Fibroblast of lung (primary cell): Measurements from ENCODE around the gene TAX1BP1. TPM values are rescaled to one million over a fixed set of nuclear protein-coding genes. Genes with fewer than 3 reads are reported as not detected.

Experiments used
- DNase-seq, 2 donors: peaks; one replicate each; pipeline versions ENCODE4 v3.0.0 to v3.0.0-alpha.2; 2010; ENCODE audit warnings: low read depth in 2 of 2
- H2AFZ ChIP-seq: 2 replicates; pipeline ENCODE4 v1.5.1; 2012; ENCODE audit warnings: low read length, control low read depth, inconsistent platforms
- H3K27ac ChIP-seq: 2 replicates; pipeline ENCODE4 v1.5.1; 2011; ENCODE audit warnings: low read length, control low read depth; ENCODE audit not compliant: insufficient read depth
- H3K27me3 ChIP-seq: 2 replicates; pipeline ENCODE4 v1.5.1; 2011; ENCODE audit warnings: mild to moderate bottlenecking, low read length; ENCODE audit not compliant: control insufficient read depth, insufficient read depth
- H3K36me3 ChIP-seq: 2 replicates; pipeline ENCODE4 v1.5.1; 2011; ENCODE audit warnings: low read length; ENCODE audit not compliant: control insufficient read depth, insufficient read depth
- H3K4me1 ChIP-seq: 2 replicates; pipeline ENCODE4 v1.5.1; 2011; ENCODE audit warnings: low read length; ENCODE audit not compliant: control insufficient read depth, insufficient read depth; ENCODE audit errors: extremely low read depth
- H3K4me2 ChIP-seq: 2 replicates; pipeline ENCODE4 v1.5.1; 2011; ENCODE audit warnings: low read length, control low read depth; ENCODE audit not compliant: insufficient read depth; ENCODE audit errors: extremely low read depth
- H3K4me3 ChIP-seq, 4 experiments: fragments of 200-600 bp in 1 of 4; sonication (generic) in 1 of 4; replicated peaks in 1 of 4; 2 replicates each; pipeline ENCODE4 v1.5.1; 2011 to 2016; ENCODE audit warnings: low read length in 4 of 4, low read depth in 3 of 4, mild to moderate bottlenecking in 3 of 4, control low read depth in 2 of 4, inconsistent platforms in 1 of 4, mixed read lengths in 1 of 4; ENCODE audit not compliant: insufficient read depth in 1 of 4; ENCODE audit errors: control extremely low read depth in 1 of 4
- H3K79me2 ChIP-seq: 2 replicates; pipeline ENCODE4 v1.5.1; 2012; ENCODE audit warnings: mild to moderate bottlenecking, low read length, inconsistent platforms; ENCODE audit not compliant: control insufficient read depth, insufficient read depth
- H3K9ac ChIP-seq: 2 replicates; pipeline ENCODE4 v1.5.1; 2011; ENCODE audit warnings: mild to moderate bottlenecking, low read length, control low read depth; ENCODE audit not compliant: insufficient read depth
- H3K9me3 ChIP-seq: 2 replicates; pipeline ENCODE4 v1.5.1; 2012; ENCODE audit warnings: low read depth, low read length; ENCODE audit not compliant: control insufficient read depth, insufficient read depth
- H4K20me1 ChIP-seq: 2 replicates; pipeline ENCODE4 v1.5.1; 2011; ENCODE audit warnings: low read length; ENCODE audit not compliant: control insufficient read depth, insufficient read depth; ENCODE audit errors: extremely low read depth
- CTCF ChIP-seq, 2 donors: IDR thresholded peaks in 1 of 2; conservative IDR thresholded peaks in 1 of 2; 1 replicate in 1 of 2; 2 replicates in 1 of 2; pipeline ENCODE4 v1.5.1; 2011 to 2012; ENCODE audit warnings: low read length in 2 of 2, control low read depth in 1 of 2, inconsistent platforms in 1 of 2, low read depth in 1 of 2, mild to moderate bottlenecking in 1 of 2
- EZH2 ChIP-seq: IDR thresholded peaks from 2 replicates; pipeline ENCODE4 v1.5.1; 2012; ENCODE audit warnings: low read length, control low read depth, mild to moderate bottlenecking; ENCODE audit errors: missing control alignments
- polyA plus RNA-seq, 2 donors: library from polyadenylated mRNA; depleted of rRNA in 1 of 2; stranded (reverse) in 1 of 2; unstranded in 1 of 2; fragments of >200 nt; gene quantifications; 2 replicates each; pipeline ENCODE4 v1.2.1, GENCODE V29; 2011 to 2012; ENCODE audit warnings: missing spikeins in 1 of 2
- total RNA-seq: library from RNA; depleted of rRNA; stranded (reverse); fragments of >200 nt; gene quantifications from 2 replicates; pipeline ENCODE4 v1.2.1, GENCODE V29; 2014

TAX1BP1 gene
- total and polyA plus RNA-seq, 2 donors (not counting 1 experiment from before 2014, with no cell fraction given), result 98.6 to 111 TPM

DNA sequence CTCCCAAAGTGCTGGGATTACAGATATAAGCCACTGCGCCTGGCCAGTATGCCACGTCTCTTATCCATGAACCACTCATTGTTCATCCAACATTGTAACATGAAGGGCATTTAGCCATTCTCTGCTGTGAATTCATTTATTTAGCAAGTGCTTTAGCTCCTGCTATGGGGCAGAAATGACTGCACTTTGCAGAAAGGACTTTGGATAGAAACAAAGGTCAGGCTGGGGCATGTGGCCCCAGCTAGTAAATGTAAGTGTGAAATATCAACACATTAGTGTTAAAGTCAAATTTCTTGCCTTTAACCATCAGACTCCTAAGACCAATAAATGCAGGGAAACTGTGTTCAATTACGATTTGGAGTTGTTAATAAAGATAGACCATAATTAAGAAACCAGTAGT, 27.7 kb upstream of the TAX1BP1 start:
- Histone ChIP-seq H3K27ac (no peak overlapping the region), H3K36me3 (no peaks in the 10 kb centered on the region), H3K4me3 (no peak overlapping the region), H3K79me2 (no peaks in the 10 kb centered on the region), H3K9me3 (no peaks in the 10 kb centered on the region), H2AFZ (no peak overlapping the region), H4K20me1 (no peaks in the 10 kb centered on the region), H3K27me3 (no peaks in the 10 kb centered on the region), H3K9ac (no peak overlapping the region), H3K4me1 (peaks cover 8% of the 10 kb centered on the region), H3K4me2 (no peak overlapping the region)
- no peak for DNase-seq
- TF ChIP-seq EZH2 (no peak), CTCF (conservative IDR thresholded peaks at IDR 0.05 in 1 of 2, IDR thresholded peaks at IDR 0.05 in 1 of 2; ENCODE audit: low read depth in 1 of 2, low read length in 2 of 2) (no peak)

DNA sequence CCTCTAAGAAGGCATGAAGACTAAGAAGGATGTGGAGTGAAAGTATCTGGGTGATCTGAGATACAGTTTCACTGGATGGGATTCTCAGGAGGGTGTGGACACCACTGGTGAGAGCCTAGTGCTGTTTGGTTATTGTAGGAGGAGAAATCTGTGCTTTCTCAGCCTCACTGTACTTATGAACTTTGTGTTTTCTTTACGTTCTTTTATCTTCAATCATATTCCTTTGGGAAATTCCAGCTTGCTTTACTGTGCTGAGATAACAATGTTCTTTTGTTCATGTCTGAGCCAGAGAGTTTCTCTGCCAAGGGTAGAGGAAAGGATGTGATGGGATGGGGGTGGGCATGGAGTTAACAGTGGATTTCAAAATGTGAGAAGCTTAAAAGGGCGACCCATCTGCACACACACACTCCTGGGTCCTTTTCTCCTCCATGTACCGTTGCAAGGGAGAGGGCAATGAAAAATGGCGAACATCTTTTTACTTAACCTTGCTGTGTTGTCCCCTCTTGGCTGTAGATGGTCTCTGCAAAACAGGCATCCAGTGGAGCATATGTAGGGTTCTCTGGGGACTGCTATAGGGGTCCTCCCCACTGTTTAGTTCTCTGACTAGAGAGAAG, 25.0 kb upstream of the TAX1BP1 start:
- Histone ChIP-seq H3K27ac (no peak overlapping the region), H3K79me2 (no peaks in the 10 kb centered on the region), H3K4me3 (no peak overlapping the region), H2AFZ (no peak overlapping the region), H3K4me2 (no peak overlapping the region), H3K9ac (no peak overlapping the region), H3K36me3 (no peaks in the 10 kb centered on the region), H3K27me3 (no peaks in the 10 kb centered on the region), H3K9me3 (no peaks in the 10 kb centered on the region), H4K20me1 (no peaks in the 10 kb centered on the region), H3K4me1 (peaks cover under 1% of the 10 kb centered on the region)
- peak; percentile 31 to 72 for DNase-seq
- TF ChIP-seq EZH2 (no peak), CTCF (conservative IDR thresholded peaks at IDR 0.05 in 1 of 2, IDR thresholded peaks at IDR 0.05 in 1 of 2; ENCODE audit: low read depth in 1 of 2, low read length in 2 of 2) (no peak)

GRCh38 chr7:27723085-27723484, 16.9 kb upstream of the TAX1BP1 start:
- no peak overlapping the region for H3K27ac ChIP-seq
- H3K4me2 ChIP-seq, result no peak overlapping the region
- H3K9me3 ChIP-seq, result no peaks in the 10 kb centered on the region
- no peak overlapping the region for H3K4me3 ChIP-seq
- TF ChIP-seq CTCF (conservative IDR thresholded peaks at IDR 0.05 in 1 of 2, IDR thresholded peaks at IDR 0.05 in 1 of 2; ENCODE audit: low read depth in 1 of 2, low read length in 2 of 2) (peak in 1 of 2 donors; percentile 19), EZH2 (no peak)
- no peaks in the 10 kb centered on the region for H3K4me1 ChIP-seq
- no peak overlapping the region for H2AFZ ChIP-seq
- no peak overlapping the region for H3K9ac ChIP-seq
- no peaks in the 10 kb centered on the region for H3K36me3 ChIP-seq
- DNase-seq, result peak in 1 of 2 donors; percentile 11
- H3K27me3 ChIP-seq, result no peaks in the 10 kb centered on the region
- no peaks in the 10 kb centered on the region for H3K79me2 ChIP-seq
- H4K20me1 ChIP-seq, result no peaks in the 10 kb centered on the region
